Fibroblast of lung (primary cell): Measurements from ENCODE around the gene EHMT1. TPM values are rescaled to one million over a fixed set of nuclear protein-coding genes. Genes with fewer than 3 reads are reported as not detected.

Experiments used
- DNase-seq, 2 donors: peaks; one replicate each; pipeline versions ENCODE4 v3.0.0 to v3.0.0-alpha.2; 2010; ENCODE audit warnings: low read depth in 2 of 2
- H2AFZ ChIP-seq: 2 replicates; pipeline ENCODE4 v1.5.1; 2012; ENCODE audit warnings: low read length, control low read depth, inconsistent platforms
- H3K27ac ChIP-seq: 2 replicates; pipeline ENCODE4 v1.5.1; 2011; ENCODE audit warnings: low read length, control low read depth; ENCODE audit not compliant: insufficient read depth
- H3K27me3 ChIP-seq: 2 replicates; pipeline ENCODE4 v1.5.1; 2011; ENCODE audit warnings: mild to moderate bottlenecking, low read length; ENCODE audit not compliant: control insufficient read depth, insufficient read depth
- H3K36me3 ChIP-seq: 2 replicates; pipeline ENCODE4 v1.5.1; 2011; ENCODE audit warnings: low read length; ENCODE audit not compliant: control insufficient read depth, insufficient read depth
- H3K4me1 ChIP-seq: 2 replicates; pipeline ENCODE4 v1.5.1; 2011; ENCODE audit warnings: low read length; ENCODE audit not compliant: control insufficient read depth, insufficient read depth; ENCODE audit errors: extremely low read depth
- H3K4me2 ChIP-seq: 2 replicates; pipeline ENCODE4 v1.5.1; 2011; ENCODE audit warnings: low read length, control low read depth; ENCODE audit not compliant: insufficient read depth; ENCODE audit errors: extremely low read depth
- H3K4me3 ChIP-seq, 4 experiments: fragments of 200-600 bp in 1 of 4; sonication (generic) in 1 of 4; replicated peaks in 1 of 4; 2 replicates each; pipeline ENCODE4 v1.5.1; 2011 to 2016; ENCODE audit warnings: low read length in 4 of 4, low read depth in 3 of 4, mild to moderate bottlenecking in 3 of 4, control low read depth in 2 of 4, inconsistent platforms in 1 of 4, mixed read lengths in 1 of 4; ENCODE audit not compliant: insufficient read depth in 1 of 4; ENCODE audit errors: control extremely low read depth in 1 of 4
- H3K79me2 ChIP-seq: 2 replicates; pipeline ENCODE4 v1.5.1; 2012; ENCODE audit warnings: mild to moderate bottlenecking, low read length, inconsistent platforms; ENCODE audit not compliant: control insufficient read depth, insufficient read depth
- H3K9ac ChIP-seq: 2 replicates; pipeline ENCODE4 v1.5.1; 2011; ENCODE audit warnings: mild to moderate bottlenecking, low read length, control low read depth; ENCODE audit not compliant: insufficient read depth
- H3K9me3 ChIP-seq: 2 replicates; pipeline ENCODE4 v1.5.1; 2012; ENCODE audit warnings: low read depth, low read length; ENCODE audit not compliant: control insufficient read depth, insufficient read depth
- H4K20me1 ChIP-seq: 2 replicates; pipeline ENCODE4 v1.5.1; 2011; ENCODE audit warnings: low read length; ENCODE audit not compliant: control insufficient read depth, insufficient read depth; ENCODE audit errors: extremely low read depth
- EZH2 ChIP-seq: IDR thresholded peaks from 2 replicates; pipeline ENCODE4 v1.5.1; 2012; ENCODE audit warnings: low read length, control low read depth, mild to moderate bottlenecking; ENCODE audit errors: missing control alignments
- polyA plus RNA-seq, 2 donors: library from polyadenylated mRNA; depleted of rRNA in 1 of 2; stranded (reverse) in 1 of 2; unstranded in 1 of 2; fragments of >200 nt; gene quantifications; 2 replicates each; pipeline ENCODE4 v1.2.1, GENCODE V29; 2011 to 2012; ENCODE audit warnings: missing spikeins in 1 of 2
- total RNA-seq: library from RNA; depleted of rRNA; stranded (reverse); fragments of >200 nt; gene quantifications from 2 replicates; pipeline ENCODE4 v1.2.1, GENCODE V29; 2014
- TF ChIP-seq, protein P1 (sequence below), 2 donors: IDR thresholded peaks in 1 of 2; conservative IDR thresholded peaks in 1 of 2; 1 replicate in 1 of 2; 2 replicates in 1 of 2; pipeline ENCODE4 v1.5.1; 2011 to 2012; ENCODE audit warnings: low read length in 2 of 2, control low read depth in 1 of 2, inconsistent platforms in 1 of 2, low read depth in 1 of 2, mild to moderate bottlenecking in 1 of 2

The EHMT1 gene
- total and polyA plus RNA-seq, 2 donors (not counting 1 experiment from before 2014, with no cell fraction given), result 22.4 to 48.6 TPM

DNA sequence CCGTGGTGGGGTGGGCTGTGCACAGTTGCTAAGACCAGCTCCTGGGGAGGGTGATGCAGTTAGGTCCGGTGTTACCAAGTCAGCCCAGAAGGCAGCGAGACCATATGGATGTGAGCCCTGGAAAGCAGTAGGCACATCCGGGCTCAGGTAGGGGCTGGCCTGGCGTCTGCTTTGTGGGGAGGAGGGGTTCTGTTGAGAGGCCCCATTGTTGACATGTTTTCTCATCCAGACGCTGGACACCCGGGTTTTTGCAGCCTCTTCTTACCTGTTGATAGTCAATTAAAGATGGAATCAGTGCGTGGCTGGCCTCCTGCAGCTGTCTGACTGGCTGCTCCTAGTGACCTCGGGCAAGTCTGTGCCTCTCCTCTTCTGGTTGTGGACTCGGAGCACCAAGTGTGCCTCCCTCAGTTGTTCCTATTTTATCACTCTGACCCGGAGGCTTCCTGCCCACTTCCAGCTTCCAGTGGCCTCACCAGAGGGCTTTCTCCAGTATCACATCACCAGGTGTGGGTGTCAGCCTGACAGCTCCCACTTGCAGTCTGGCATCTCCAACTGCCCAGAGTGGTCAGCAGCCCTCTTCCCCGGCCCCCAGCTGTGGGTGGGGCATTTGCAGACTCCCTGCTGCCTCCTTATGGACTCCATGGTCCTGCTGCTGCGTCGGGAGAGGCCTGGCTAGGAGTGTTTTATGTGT, 90.8 kb downstream of the EHMT1 start:
- no peaks in the 10 kb centered on the region for H4K20me1 ChIP-seq
- DNase-seq, result no peak
- H3K27me3 ChIP-seq, result no peaks in the 10 kb centered on the region
- no peaks in the 10 kb centered on the region for H3K36me3 ChIP-seq
- peaks cover 40% of the 10 kb centered on the region for H3K79me2 ChIP-seq
- TF ChIP-seq, protein P1, sequence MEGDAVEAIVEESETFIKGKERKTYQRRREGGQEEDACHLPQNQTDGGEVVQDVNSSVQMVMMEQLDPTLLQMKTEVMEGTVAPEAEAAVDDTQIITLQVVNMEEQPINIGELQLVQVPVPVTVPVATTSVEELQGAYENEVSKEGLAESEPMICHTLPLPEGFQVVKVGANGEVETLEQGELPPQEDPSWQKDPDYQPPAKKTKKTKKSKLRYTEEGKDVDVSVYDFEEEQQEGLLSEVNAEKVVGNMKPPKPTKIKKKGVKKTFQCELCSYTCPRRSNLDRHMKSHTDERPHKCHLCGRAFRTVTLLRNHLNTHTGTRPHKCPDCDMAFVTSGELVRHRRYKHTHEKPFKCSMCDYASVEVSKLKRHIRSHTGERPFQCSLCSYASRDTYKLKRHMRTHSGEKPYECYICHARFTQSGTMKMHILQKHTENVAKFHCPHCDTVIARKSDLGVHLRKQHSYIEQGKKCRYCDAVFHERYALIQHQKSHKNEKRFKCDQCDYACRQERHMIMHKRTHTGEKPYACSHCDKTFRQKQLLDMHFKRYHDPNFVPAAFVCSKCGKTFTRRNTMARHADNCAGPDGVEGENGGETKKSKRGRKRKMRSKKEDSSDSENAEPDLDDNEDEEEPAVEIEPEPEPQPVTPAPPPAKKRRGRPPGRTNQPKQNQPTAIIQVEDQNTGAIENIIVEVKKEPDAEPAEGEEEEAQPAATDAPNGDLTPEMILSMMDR (conservative IDR thresholded peaks at IDR 0.05 in 1 of 2, IDR thresholded peaks at IDR 0.05 in 1 of 2; ENCODE audit: low read depth in 1 of 2, low read length in 2 of 2), result no peak
- TF ChIP-seq EZH2, result no peak
- H3K27ac ChIP-seq, result no peak overlapping the region
- no peaks in the 10 kb centered on the region for H3K4me1 ChIP-seq
- H2AFZ ChIP-seq, result no peak overlapping the region
- no peak overlapping the region for H3K4me2 ChIP-seq
- H3K9ac ChIP-seq, result no peak overlapping the region
- H3K4me3 ChIP-seq, result no peak overlapping the region
- no peaks in the 10 kb centered on the region for H3K9me3 ChIP-seq

DNA sequence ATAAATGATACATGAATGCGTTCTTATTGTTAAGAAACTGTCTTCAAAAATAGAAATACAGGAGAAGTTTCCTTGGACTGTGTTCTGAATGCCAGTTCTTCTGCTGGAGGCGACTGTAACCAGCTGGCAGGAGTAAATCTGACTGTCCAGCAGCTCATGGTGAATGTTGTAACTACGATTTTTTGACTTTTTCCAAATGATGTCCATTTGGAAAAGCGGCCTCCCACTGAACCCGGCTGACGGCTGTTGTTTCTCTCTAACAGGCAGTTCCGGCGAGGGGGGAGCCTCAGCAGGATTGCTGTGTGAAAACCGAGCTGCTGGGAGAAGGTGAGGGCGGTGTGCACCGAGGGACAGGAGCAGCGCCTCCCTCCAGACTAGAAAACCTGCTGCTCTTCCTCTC, 91.9 kb downstream of the EHMT1 start:
- Histone ChIP-seq H3K36me3 (no peaks in the 10 kb centered on the region), H3K9ac (no peak overlapping the region), H3K4me1 (no peaks in the 10 kb centered on the region), H2AFZ (no peak overlapping the region), H3K79me2 (peaks cover 36% of the 10 kb centered on the region), H3K27ac (no peak overlapping the region), H3K27me3 (no peaks in the 10 kb centered on the region), H3K4me2 (no peak overlapping the region), H4K20me1 (no peaks in the 10 kb centered on the region), H3K9me3 (no peaks in the 10 kb centered on the region), H3K4me3 (no peak overlapping the region)
- peak in 1 of 2 donors; percentile 59 for DNase-seq
- no peak for TF ChIP-seq EZH2
- TF ChIP-seq, protein P1 (conservative IDR thresholded peaks at IDR 0.05 in 1 of 2, IDR thresholded peaks at IDR 0.05 in 1 of 2; ENCODE audit: low read depth in 1 of 2, low read length in 2 of 2), result no peak

DNA sequence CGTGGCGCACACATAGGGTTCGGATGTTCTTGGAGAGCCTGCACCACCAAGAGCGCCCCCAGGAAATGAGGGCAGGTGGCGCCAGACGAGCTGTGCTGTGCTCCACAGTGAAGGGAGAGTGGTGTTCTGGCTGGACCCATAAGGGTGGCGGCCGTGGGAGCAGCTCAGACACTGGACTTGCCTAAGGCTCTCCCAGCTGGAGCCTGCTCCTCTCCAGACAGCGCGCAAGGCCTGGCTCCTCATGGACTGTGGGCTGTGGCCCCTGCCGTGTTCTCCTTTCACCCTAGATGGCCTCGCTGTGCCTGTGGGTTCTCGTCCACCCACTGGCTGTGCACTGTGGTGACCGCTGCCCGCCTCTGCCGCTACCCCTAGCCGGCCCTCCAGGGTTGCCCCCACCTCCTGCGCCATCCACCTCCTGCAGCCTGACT, 92.9 kb downstream of the EHMT1 start:
- Histone ChIP-seq H2AFZ (no peak overlapping the region), H3K4me3 (no peak overlapping the region), H3K27me3 (no peaks in the 10 kb centered on the region), H4K20me1 (no peaks in the 10 kb centered on the region), H3K4me1 (no peaks in the 10 kb centered on the region), H3K4me2 (no peak overlapping the region), H3K27ac (no peak overlapping the region), H3K9me3 (no peaks in the 10 kb centered on the region), H3K79me2 (peaks cover 36% of the 10 kb centered on the region), H3K36me3 (peaks cover 3% of the 10 kb centered on the region), H3K9ac (no peak overlapping the region)
- TF ChIP-seq, protein P1 (conservative IDR thresholded peaks at IDR 0.05 in 1 of 2, IDR thresholded peaks at IDR 0.05 in 1 of 2; ENCODE audit: low read depth in 1 of 2, low read length in 2 of 2), result no peak
- TF ChIP-seq EZH2, result no peak
- no peak for DNase-seq
